Gastroesophageal sphincter (tissue), 4 donors: ENCODE data around the gene TTC7B. TPM values are rescaled to one million over a fixed set of nuclear protein-coding genes. Genes with fewer than 3 reads are reported as not detected.
A peak's percentile ranks its signal among the peaks of the same experiment; 100 is the strongest.

Experiments used
- ATAC-seq: fragments of 150-250 bp; one replicate; pipeline ENCODE4 v1.9.1; 2016; ENCODE audit warnings: mild to moderate bottlenecking, moderate library complexity
- H3K27ac ChIP-seq, 4 donors: fragments of 200-600 bp; sonication (generic) in 3 of 4; 1 replicate in 3 of 4; 2 replicates in 1 of 4; pipeline ENCODE4 v1.5.1; 2016 to 2019
- H3K27me3 ChIP-seq: fragments of 200-600 bp; sonication (generic); one replicate; pipeline ENCODE4 v1.5.1; 2019
- H3K36me3 ChIP-seq, 2 donors: fragments of 200-600 bp; sonication (generic); one replicate each; pipeline ENCODE4 v1.5.1; 2019; ENCODE audit warnings: control low read depth in 1 of 2
- H3K4me1 ChIP-seq, 3 donors: fragments of 200-600 bp; sonication (generic); 1 replicate in 2 of 3; 2 replicates in 1 of 3; pipeline ENCODE4 v1.5.1; 2016 to 2019; ENCODE audit warnings: control low read depth in 2 of 3
- H3K4me3 ChIP-seq, 2 donors: fragments of 200-600 bp; sonication (generic); one replicate each; pipeline ENCODE4 v1.5.1; 2019; ENCODE audit warnings: mild to moderate bottlenecking in 1 of 2, moderate library complexity in 1 of 2
- H3K9me3 ChIP-seq, 3 donors: fragments of 200-600 bp; sonication (generic); one replicate each; pipeline ENCODE4 v1.5.1; 2017 to 2019; ENCODE audit warnings: control low read depth in 2 of 3
- CTCF ChIP-seq, 4 experiments: fragments of 200-600 bp in 2 of 4; fragments of 450-650 bp in 2 of 4; sonication (generic) in 1 of 4; IDR thresholded peaks; one replicate each; pipeline ENCODE4 v1.5.1; 2017 to 2019; ENCODE audit warnings: antibody characterized with exemption in 4 of 4, mild to moderate bottlenecking in 2 of 4, moderate library complexity in 2 of 4
- EP300 ChIP-seq: sonication (generic); formaldehyde crosslinking; IDR thresholded peaks from one replicate; pipeline ENCODE4 v1.6.1; 2017; ENCODE audit warnings: antibody characterized with exemption, mild to moderate bottlenecking
- POLR2A ChIP-seq, 2 donors: fragments of 450-650 bp; IDR thresholded peaks; one replicate each; pipeline ENCODE4 v1.6.1; 2017; ENCODE audit warnings: antibody characterized with exemption in 2 of 2, mild to moderate bottlenecking in 2 of 2, moderate library complexity in 1 of 2
- POLR2AphosphoS5 ChIP-seq: sonication (generic); formaldehyde crosslinking; IDR thresholded peaks from one replicate; pipeline ENCODE4 v1.6.1; 2017; ENCODE audit warnings: antibody characterized with exemption
- WGBS, 2 donors: methylation state at CpG; one replicate each; pipeline ENCODE4 v1.1.5; 2018; ENCODE audit warnings: low coverage in 1 of 2; 5-methylcytosine and 5-hydroxymethylcytosine counted together
- total RNA-seq, 4 donors: library from RNA; depleted of rRNA; stranded (reverse); fragments of >200 nt; gene quantifications; one replicate each; pipeline ENCODE4 v1.1.0, GENCODE V29; 2016

The TTC7B gene
- total RNA-seq, 4 donors from 2014 or later = 59.0 to 170 (median 64.1) TPM

- H3K27me3 ChIP-seq = no peaks in the 10 kb centered on the region
- H3K27ac ChIP-seq = peak overlapping the region in 1 of 4 donors; percentile 74
- no peak for TF ChIP-seq POLR2A (IDR thresholded peaks at IDR 0.05)
- TF ChIP-seq CTCF (IDR thresholded peaks at IDR 0.05) = no peak
- TF ChIP-seq EP300 = no peak
- TF ChIP-seq POLR2AphosphoS5 = no peak
- H3K9me3 ChIP-seq = no peaks in the 10 kb centered on the region
- peaks cover 0 to 27% of the 10 kb centered on the region in 2 donors for H3K36me3 ChIP-seq
- no peak for ATAC-seq
- 82 to 83% methylated on average over 9 to 11 of the region's 11 CpGs for WGBS, 2 donors
- peaks cover 0 to 67% (median 9%) of the 10 kb centered on the region in 3 donors for H3K4me1 ChIP-seq
- H3K4me3 ChIP-seq = no peak overlapping the region
Observed at GRCh38 chr14:90572441-90573150, 243.6 kb downstream of the TTC7B start.

- H3K36me3 ChIP-seq = peaks cover 0 to 22% of the 10 kb centered on the region in 2 donors
- no peaks in the 10 kb centered on the region for H3K27me3 ChIP-seq
- H3K4me1 ChIP-seq = peaks cover 0 to 68% (median 9%) of the 10 kb centered on the region in 3 donors
- H3K27ac ChIP-seq = no peak overlapping the region
- TF ChIP-seq POLR2A (IDR thresholded peaks at IDR 0.05) (no peak), EP300 (no peak), POLR2AphosphoS5 (no peak), CTCF (IDR thresholded peaks at IDR 0.05) (no peak)
- no peaks in the 10 kb centered on the region for H3K9me3 ChIP-seq
- no peak overlapping the region for H3K4me3 ChIP-seq
- 94 to 95% methylated on average over 9 to 13 of the region's 13 CpGs for WGBS, 2 donors
- no peak for ATAC-seq
Observed at GRCh38 chr14:90571149-90571947, 244.9 kb downstream of the TTC7B start.

- Histone ChIP-seq H3K4me3 (no peak overlapping the region), H3K27me3 (no peaks in the 10 kb centered on the region), H3K27ac (peak overlapping the region in 2 of 4 donors; percentile 75 to 78), H3K4me1 (peaks cover 0 to 59% (median 9%) of the 10 kb centered on the region in 3 donors), H3K9me3 (no peaks in the 10 kb centered on the region), H3K36me3 (peaks cover 0 to 22% of the 10 kb centered on the region in 2 donors)
- ATAC-seq = no peak
- WGBS, 2 donors = 89 to 92% methylated on average over 3 to 15 of the region's 17 CpGs
- TF ChIP-seq POLR2AphosphoS5 (no peak), POLR2A (IDR thresholded peaks at IDR 0.05) (no peak), CTCF (IDR thresholded peaks at IDR 0.05) (no peak), EP300 (no peak)
Observed at GRCh38 chr14:90570461-90570860, 245.8 kb downstream of the TTC7B start.

GRCh38 chr14:90569606-90570387, 246.4 kb downstream of the TTC7B start:
- Histone ChIP-seq H3K4me1 (peaks cover 0 to 57% (median 9%) of the 10 kb centered on the region in 3 donors), H3K27me3 (no peaks in the 10 kb centered on the region), H3K4me3 (no peak overlapping the region), H3K9me3 (no peaks in the 10 kb centered on the region), H3K27ac (peak overlapping the region in 3 of 4 donors; percentile 74 to 78 (median 75)), H3K36me3 (peaks cover 0 to 22% of the 10 kb centered on the region in 2 donors)
- TF ChIP-seq CTCF (IDR thresholded peaks at IDR 0.05) = no peak
- no peak for TF ChIP-seq POLR2A (IDR thresholded peaks at IDR 0.05)
- no peak for TF ChIP-seq EP300
- no peak for TF ChIP-seq POLR2AphosphoS5
- WGBS, 2 donors = 81% methylated on average over 3 of the region's 9 CpGs; no CpG with 5 or more reads in 1 of the 2 donors
- no peak for ATAC-seq
